Colonic mucosa (tissue), 4 donors: ENCODE results near the gene STAT1. TPM values are rescaled to one million over a fixed set of nuclear protein-coding genes. Genes with fewer than 3 reads are reported as not detected.

Experiments
- DNase-seq: peaks from one replicate; pipeline ENCODE4 v3.0.0-alpha.2; 2020
- H3K27ac ChIP-seq: fragments of 200-600 bp; one replicate; pipeline ENCODE4 v1.8.0; 2021
- H3K27me3 ChIP-seq: fragments of 200-600 bp; one replicate; pipeline ENCODE4 v1.8.0; 2021
- H3K36me3 ChIP-seq: fragments of 200-600 bp; one replicate; pipeline ENCODE4 v1.8.0; 2021
- H3K4me1 ChIP-seq: fragments of 200-600 bp; one replicate; pipeline ENCODE4 v1.8.0; 2021; ENCODE audit warnings: mild to moderate bottlenecking
- H3K4me3 ChIP-seq: fragments of 200-600 bp; one replicate; pipeline ENCODE4 v1.8.0; 2021
- H3K9ac ChIP-seq, 2 donors: one replicate each; pipeline ENCODE4 v1.7.0; 2013; ENCODE audit warnings: control low read depth in 2 of 2, low read depth in 2 of 2, low read length in 2 of 2
- H3K9me3 ChIP-seq: fragments of 200-600 bp; one replicate; pipeline ENCODE4 v1.8.0; 2021
- CTCF ChIP-seq: fragments of 200-600 bp; IDR thresholded peaks from one replicate; pipeline ENCODE4 v1.8.0; 2022; ENCODE audit warnings: antibody characterized with exemption, mild to moderate bottlenecking
- intact Hi-C: fragments of 100-400 bp; cut with DNase I; formaldehyde crosslinking; loops from one replicate; pipeline ENCODE4 v1.14.1; 2022
- total RNA-seq, 2 donors: library from RNA; stranded (reverse); fragmentation: NEBNext Ultra II Directional in 1 of 2; extraction: Animal tissue kit (Norgen Biotek cat#: 25700) in 1 of 2; gene quantifications; one replicate each; pipeline ENCODE4 v1.2.1, GENCODE V29; 2021
- donor health status: healthy.
- donor health status: DM: no; HTN: no; CAD: no.
- donor health status: DM: no; HTN: no; CAD: no.

The STAT1 gene
- total RNA-seq, 2 donors from 2014 or later, result 52.7 to 58.3 TPM

DNA sequence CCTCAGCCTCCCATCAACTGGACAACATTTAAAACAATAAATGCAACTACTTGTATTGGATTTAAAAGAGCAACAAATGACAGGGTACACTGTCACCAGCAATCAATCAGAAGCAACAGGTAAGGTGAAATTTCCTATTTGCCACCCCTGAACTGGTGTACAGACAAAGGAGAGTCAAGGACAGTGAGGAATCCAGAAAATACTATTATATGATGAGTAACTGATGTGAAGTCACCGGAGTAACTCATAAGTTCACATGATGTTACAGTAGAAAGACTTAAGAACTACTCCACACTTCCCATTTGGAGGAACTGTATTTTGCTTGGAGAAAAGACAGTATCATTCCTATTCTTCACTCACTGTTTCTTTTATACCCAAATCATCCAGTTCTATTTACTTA is 4.1 kb upstream of the STAT1 start:
- no peak overlapping the region for H3K9ac ChIP-seq
- H3K27ac ChIP-seq, result no peak overlapping the region
- intact Hi-C loops, result no loop called here
- H3K27me3 ChIP-seq, result no peaks in the 10 kb centered on the region
- no peak for TF ChIP-seq CTCF
- DNase-seq, result no peak
- H3K4me1 ChIP-seq, result peaks cover 3% of the 10 kb centered on the region
- H3K9me3 ChIP-seq, result no peaks in the 10 kb centered on the region
- no peak overlapping the region for H3K4me3 ChIP-seq
- H3K36me3 ChIP-seq, result no peaks in the 10 kb centered on the region

GRCh38 chr2:191015831-191016230 is 1.9 kb upstream of the STAT1 start:
- Histone ChIP-seq H3K27ac (no peak overlapping the region), H3K27me3 (no peaks in the 10 kb centered on the region), H3K4me1 (peaks cover 3% of the 10 kb centered on the region), H3K9ac (no peak overlapping the region), H3K4me3 (no peak overlapping the region), H3K36me3 (no peaks in the 10 kb centered on the region), H3K9me3 (no peaks in the 10 kb centered on the region)
- intact Hi-C loops, result no loop called here
- TF ChIP-seq CTCF, result no peak
- no peak for DNase-seq

DNA sequence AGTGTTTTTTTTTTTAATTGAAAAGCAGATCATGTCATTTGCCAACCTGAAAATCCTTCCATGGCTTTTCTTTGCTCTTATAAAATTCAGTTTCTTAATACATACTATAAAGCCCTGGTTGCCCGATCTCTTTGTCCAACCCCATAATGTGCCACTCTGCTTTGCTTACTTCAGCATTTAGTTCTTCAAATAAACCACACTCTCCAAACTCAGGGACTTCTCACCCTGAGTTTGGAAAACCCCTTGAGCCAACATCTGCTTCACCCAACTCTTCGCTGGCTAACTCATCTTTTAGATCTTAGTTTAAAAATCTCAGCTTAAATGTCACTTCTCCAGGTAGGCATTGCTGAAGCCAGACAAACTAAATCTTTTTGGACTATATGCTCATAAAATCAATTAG is 1.3 kb upstream of the STAT1 start:
- Histone ChIP-seq H3K27ac (peak overlapping the region; percentile 95), H3K27me3 (no peaks in the 10 kb centered on the region), H3K9me3 (no peaks in the 10 kb centered on the region), H3K36me3 (no peaks in the 10 kb centered on the region), H3K4me1 (peaks cover 3% of the 10 kb centered on the region), H3K4me3 (no peak overlapping the region), H3K9ac (no peak overlapping the region)
- no peak for TF ChIP-seq CTCF
- intact Hi-C loops, result no loop called here
- no peak for DNase-seq

DNA sequence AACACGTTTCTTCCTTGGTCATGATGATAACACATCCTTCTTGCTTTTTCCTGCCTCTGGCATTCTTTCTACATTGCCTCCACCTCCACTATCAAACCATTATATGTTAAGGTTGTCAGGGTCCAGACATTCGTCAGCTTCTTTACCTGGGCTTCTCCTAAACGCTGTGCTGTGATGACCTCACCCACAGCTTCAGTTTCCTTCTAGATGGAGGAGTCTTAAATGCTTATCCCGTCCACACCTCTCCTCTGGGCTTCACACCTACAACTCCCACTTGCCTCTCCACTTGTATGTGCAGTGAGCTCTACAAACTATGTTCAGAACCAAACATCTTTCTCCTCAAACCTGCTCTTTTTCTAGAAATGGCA is 666 bp upstream of the STAT1 start:
- peak overlapping the region; percentile 85 for H3K4me3 ChIP-seq
- H3K27me3 ChIP-seq, result no peaks in the 10 kb centered on the region
- peak overlapping the region; percentile 80 to 97 for H3K9ac ChIP-seq
- H3K4me1 ChIP-seq, result peaks cover 3% of the 10 kb centered on the region
- no peak for TF ChIP-seq CTCF
- intact Hi-C loops, result no loop called here
- peaks cover 1% of the 10 kb centered on the region for H3K36me3 ChIP-seq
- peak overlapping the region; percentile 95 for H3K27ac ChIP-seq
- DNase-seq, result no peak
- H3K9me3 ChIP-seq, result no peaks in the 10 kb centered on the region

- no peak for TF ChIP-seq CTCF
- Histone ChIP-seq H3K27me3 (no peaks in the 10 kb centered on the region), H3K27ac (peak overlapping the region; percentile 95), H3K9me3 (no peaks in the 10 kb centered on the region), H3K4me1 (peaks cover 3% of the 10 kb centered on the region), H3K9ac (peak overlapping the region; percentile 80 to 97), H3K4me3 (peak overlapping the region; percentile 85), H3K36me3 (peaks cover 6% of the 10 kb centered on the region)
- intact Hi-C loops, result no loop called here
- DNase-seq, result no peak
Measured at GRCh38 chr2:191013682-191013931, 364 bp downstream of the STAT1 start.
